HepG2 (cell line): ENCODE results near the gene PSMB3. TPM values are rescaled to one million over a fixed set of nuclear protein-coding genes. Genes with fewer than 3 reads are reported as not detected.
A peak's percentile ranks its signal among the peaks of the same experiment; 100 is the strongest.

Source experiments
- AKAP8 ChIP-seq: sonication (generic); formaldehyde crosslinking; IDR thresholded peaks from 2 replicates; pipeline ENCODE4 v1.5.1; 2020; ENCODE audit warnings: mild to moderate bottlenecking, missing genetic modification reagents
- ATF2 ChIP-seq: sonication (generic); formaldehyde crosslinking; IDR thresholded peaks from 2 replicates; pipeline ENCODE4 v1.4.0; 2020; ENCODE audit warnings: missing genetic modification reagents
- ATF3 ChIP-seq: sonication (generic); formaldehyde crosslinking; IDR thresholded peaks from 2 replicates; pipeline ENCODE4 v1.4.0; 2020; ENCODE audit warnings: missing genetic modification reagents
- CC2D1A ChIP-seq: sonication (generic); formaldehyde crosslinking; IDR thresholded peaks from 2 replicates; pipeline ENCODE4 v1.8.1; 2023; ENCODE audit warnings: mild to moderate bottlenecking, missing genetic modification reagents
- IRF2 ChIP-seq: IDR thresholded peaks from 2 replicates; pipeline ENCODE4 v1.6.1; 2018; ENCODE audit warnings: missing genetic modification reagents, missing compliant biosample characterization
- MTF1 ChIP-seq: sonication (generic); formaldehyde crosslinking; IDR thresholded peaks from 2 replicates; pipeline ENCODE4 v1.5.0; 2020; ENCODE audit warnings: missing genetic modification reagents
- POGZ ChIP-seq: sonication (generic); formaldehyde crosslinking; IDR thresholded peaks from 2 replicates; pipeline ENCODE4 v1.4.0; 2020; ENCODE audit warnings: mild to moderate bottlenecking, missing genetic modification reagents
- PRPF4 ChIP-seq: fragments of 200-400 bp; formaldehyde crosslinking; IDR thresholded peaks from 2 replicates; pipeline ENCODE4 v1.6.1; 2016; ENCODE audit warnings: low read length, low read depth; ENCODE audit not compliant: poor library complexity, severe bottlenecking
- RERE ChIP-seq: IDR thresholded peaks from 2 replicates; pipeline ENCODE4 v1.6.1; 2016; ENCODE audit warnings: low read depth, missing genetic modification reagents, missing compliant biosample characterization
- SMAD9 ChIP-seq: sonication (generic); formaldehyde crosslinking; IDR thresholded peaks from 2 replicates; pipeline ENCODE4 v1.5.1; 2020; ENCODE audit warnings: mild to moderate bottlenecking, missing genetic modification reagents
- TAF1 ChIP-seq: sonication (generic); formaldehyde crosslinking; IDR thresholded peaks from 2 replicates; pipeline ENCODE4 v1.4.0; 2020; ENCODE audit warnings: missing genetic modification reagents
- THAP8 ChIP-seq: sonication (generic); formaldehyde crosslinking; IDR thresholded peaks from 2 replicates; pipeline ENCODE4 v1.5.1; 2020; ENCODE audit warnings: missing genetic modification reagents, mild to moderate bottlenecking, borderline replicate concordance
- TP53 ChIP-seq: sonication (generic); formaldehyde crosslinking; conservative IDR thresholded peaks from 2 replicates; pipeline ENCODE4 v1.4.0; 2020; ENCODE audit warnings: missing genetic modification reagents
- YEATS2 ChIP-seq: sonication (generic); formaldehyde crosslinking; IDR thresholded peaks from 2 replicates; pipeline ENCODE4 v1.4.0; 2020; ENCODE audit warnings: missing genetic modification reagents, borderline replicate concordance
- ZC3H13 ChIP-seq: sonication (generic); formaldehyde crosslinking; IDR thresholded peaks from 2 replicates; pipeline ENCODE4 v1.8.1; 2023; ENCODE audit warnings: mild to moderate bottlenecking, missing genetic modification reagents, moderate library complexity
- ZFP41 ChIP-seq: sonication (generic); formaldehyde crosslinking; IDR thresholded peaks from 2 replicates; pipeline ENCODE4 v1.4.0; 2020; ENCODE audit warnings: mild to moderate bottlenecking, missing genetic modification reagents, borderline replicate concordance
- ZNF124 ChIP-seq: sonication (generic); formaldehyde crosslinking; IDR thresholded peaks from 2 replicates; pipeline ENCODE4 v1.4.0; 2020; ENCODE audit warnings: missing genetic modification reagents
- ZNF160 ChIP-seq: sonication (generic); formaldehyde crosslinking; IDR thresholded peaks from 2 replicates; pipeline ENCODE4 v1.8.0; 2022; ENCODE audit warnings: mild to moderate bottlenecking, inconsistent platforms, missing genetic modification reagents
- ZNF256 ChIP-seq: sonication (generic); formaldehyde crosslinking; conservative IDR thresholded peaks from 2 replicates; pipeline ENCODE4 v1.4.0; 2020; ENCODE audit warnings: missing genetic modification reagents
- ZNF431 ChIP-seq: sonication (generic); formaldehyde crosslinking; IDR thresholded peaks from 2 replicates; pipeline ENCODE4 v1.9.0; 2022; ENCODE audit warnings: missing genetic modification reagents, low read depth, mild to moderate bottlenecking, borderline replicate concordance
- ZNF468 ChIP-seq: sonication (generic); formaldehyde crosslinking; IDR thresholded peaks from 2 replicates; pipeline ENCODE4 v1.8.0; 2022; ENCODE audit warnings: mild to moderate bottlenecking, moderate library complexity, missing genetic modification reagents
- ZNF839 ChIP-seq: sonication (generic); formaldehyde crosslinking; IDR thresholded peaks from 2 replicates; pipeline ENCODE4 v1.4.0; 2020; ENCODE audit warnings: missing genetic modification reagents, mild to moderate bottlenecking, borderline replicate concordance
- polyA plus RNA-seq, 8 experiments: library from polyadenylated mRNA; depleted of rRNA in 3 of 8; stranded (reverse) in 7 of 8; unstranded in 1 of 8; fragments of >200 nt; fragmentation: Illumina TruSeq in 4 of 8; extraction: Trizol in 4 of 8; gene quantifications; 2 replicates each; pipeline versions ENCODE4 v1.2.1 to v1.2.3, GENCODE V29; 2011 to 2016; ENCODE audit warnings: low read depth in 4 of 8, missing spikeins in 1 of 8, mixed read lengths in 1 of 8; ENCODE audit not compliant: insufficient read depth in 1 of 8
- total RNA-seq, 5 experiments: library from RNA; depleted of rRNA; stranded (reverse); fragments of >200 nt; fragmentation: Illumina TruSeq; extraction: Trizol; gene quantifications; 2 replicates each; pipeline ENCODE4 v1.2.3, GENCODE V29; 2016; ENCODE audit warnings: low read depth in 1 of 5

PSMB3 gene
- total and polyA plus RNA-seq, 2 of the 13 experiments (the other 11 are each of a cell fraction or from before 2014, with no cell fraction given): 366 to 517 TPM

- TF ChIP-seq ZC3H13 (0 out of 2 replicates have a peak, but pooled peaks have one; percentile 44), POGZ (CRISPR knock-in tag) (no peak), MTF1 (CRISPR knock-in tag) (no peak), ATF3 (no peak), ATF2 (CRISPR knock-in tag) (peak; percentile 67), ZNF431 (no peak), CC2D1A (CRISPR knock-in tag) (no peak), IRF2 (CRISPR knock-in tag) (peak; percentile 45; the same call in 1 of the 2 replicates), TP53 (CRISPR knock-in tag) (no peak), ZNF839 (CRISPR knock-in tag) (no peak), ZNF468 (CRISPR knock-in tag) (no peak), TAF1 (peak; percentile 69), ZNF160 (CRISPR knock-in tag) (no peak; the same call in 1 of the 2 replicates), PRPF4 (no peak), RERE (CRISPR knock-in tag) (0 out of 2 replicates have a peak, but pooled peaks have one; percentile 33), ZFP41 (CRISPR knock-in tag) (peak; percentile 59; the same call in 1 of the 2 replicates), ZNF256 (CRISPR knock-in tag) (peak; percentile 87), YEATS2 (peak; percentile 63; the same call in 1 of the 2 replicates), ZNF124 (CRISPR knock-in tag) (peak; percentile 76), SMAD9 (CRISPR knock-in tag) (0 out of 2 replicates have a peak, but pooled peaks have one; percentile 59), THAP8 (peak; percentile 86; the same call in 1 of the 2 replicates), AKAP8 (CRISPR knock-in tag) (peak; percentile 65; the same call in 1 of the 2 replicates)
These were observed 21.8 kb upstream of the PSMB3 start (continued) for GRCh38 chr17:38730526-38731379.
